ENCODE data around the gene CGNL1.

Gene CGNL1

GRCh38 chr15:57452090-57452754 is 75.9 kb downstream of the CGNL1 start:
- Histone ChIP-seq H3K9me2 (ENCODE audit: low read depth, low read length) (no peaks in the 10 kb centered on the region), H3K4me1 (ENCODE audit: insufficient read depth, low read length, severe bottlenecking) (peaks cover 1% of the 10 kb centered on the region), H2AFZ (ENCODE audit: low read length) (no peak overlapping the region), H3K4me3 (ENCODE audit: low read depth, low read length, poor library complexity, severe bottlenecking) (no peak overlapping the region), H3K36me3 (ENCODE audit: insufficient read depth, low read length) (no peaks in the 10 kb centered on the region), H3K27me3 (ENCODE audit: insufficient read depth, low read length) (no peaks in the 10 kb centered on the region; the same call in 1 of the 2 replicates), H4K20me1 (ENCODE audit: insufficient read depth, low read length) (no peaks in the 10 kb centered on the region), H3K9me3 (ENCODE audit: low read length) (no peaks in the 10 kb centered on the region), H3K27ac (ENCODE audit: low read depth, low read length, poor library complexity, severe bottlenecking) (no peak overlapping the region), H3K9ac (ENCODE audit: low read length) (no peak overlapping the region), H3F3A (ENCODE audit: insufficient read depth, low read length) (no peaks in the 10 kb centered on the region), H3K79me2 (ENCODE audit: insufficient read depth, low read length) (no peaks in the 10 kb centered on the region), H3K4me2 (ENCODE audit: low read length) (no peak overlapping the region)
- no peak for TF ChIP-seq CTCF (IDR thresholded peaks at IDR 0.05; ENCODE audit: low read length)
- no peak for TF ChIP-seq EZH2 (IDR thresholded peaks at IDR 0.05; ENCODE audit: borderline replicate concordance, low read length)

- no peaks in the 10 kb centered on the region; the same call in 1 of the 2 replicates for H3K27me3 ChIP-seq (ENCODE audit: insufficient read depth, low read length)
- H3F3A ChIP-seq (ENCODE audit: insufficient read depth, low read length) = no peaks in the 10 kb centered on the region
- no peak overlapping the region for H2AFZ ChIP-seq (ENCODE audit: low read length)
- no peaks in the 10 kb centered on the region for H3K36me3 ChIP-seq (ENCODE audit: insufficient read depth, low read length)
- no peak overlapping the region for H3K4me2 ChIP-seq (ENCODE audit: low read length)
- H3K9me2 ChIP-seq (ENCODE audit: low read depth, low read length) = no peaks in the 10 kb centered on the region
- no peaks in the 10 kb centered on the region for H3K9me3 ChIP-seq (ENCODE audit: low read length)
- H3K27ac ChIP-seq (ENCODE audit: low read depth, low read length, poor library complexity, severe bottlenecking) = no peak overlapping the region
- no peak overlapping the region for H3K4me3 ChIP-seq (ENCODE audit: low read depth, low read length, poor library complexity, severe bottlenecking)
- TF ChIP-seq EZH2 (IDR thresholded peaks at IDR 0.05; ENCODE audit: borderline replicate concordance, low read length) = no peak
- no peaks in the 10 kb centered on the region for H3K79me2 ChIP-seq (ENCODE audit: insufficient read depth, low read length)
- H4K20me1 ChIP-seq (ENCODE audit: insufficient read depth, low read length) = no peaks in the 10 kb centered on the region
- H3K9ac ChIP-seq (ENCODE audit: low read length) = no peak overlapping the region
- H3K4me1 ChIP-seq (ENCODE audit: insufficient read depth, low read length, severe bottlenecking) = peaks cover 5% of the 10 kb centered on the region
Measured at GRCh38 chr15:57455929-57456328, 79.6 kb downstream of the CGNL1 start.

GRCh38 chr15:57456559-57456958 is 80.3 kb downstream of the CGNL1 start:
- Histone ChIP-seq H2AFZ (ENCODE audit: low read length) (no peak overlapping the region), H3K27me3 (ENCODE audit: insufficient read depth, low read length) (no peaks in the 10 kb centered on the region), H3K4me1 (ENCODE audit: insufficient read depth, low read length, severe bottlenecking) (peaks cover 5% of the 10 kb centered on the region), H3K9ac (ENCODE audit: low read length) (no peak overlapping the region), H3K9me3 (ENCODE audit: low read length) (no peaks in the 10 kb centered on the region), H3K9me2 (ENCODE audit: low read depth, low read length) (no peaks in the 10 kb centered on the region), H3K27ac (ENCODE audit: low read depth, low read length, poor library complexity, severe bottlenecking) (no peak overlapping the region), H3K36me3 (ENCODE audit: insufficient read depth, low read length) (no peaks in the 10 kb centered on the region), H3K4me2 (ENCODE audit: low read length) (no peak overlapping the region), H3F3A (ENCODE audit: insufficient read depth, low read length) (no peaks in the 10 kb centered on the region), H3K79me2 (ENCODE audit: insufficient read depth, low read length) (no peaks in the 10 kb centered on the region), H3K4me3 (ENCODE audit: low read depth, low read length, poor library complexity, severe bottlenecking) (no peak overlapping the region), H4K20me1 (ENCODE audit: insufficient read depth, low read length) (no peaks in the 10 kb centered on the region)
- TF ChIP-seq EZH2 (IDR thresholded peaks at IDR 0.05; ENCODE audit: borderline replicate concordance, low read length) (no peak), CTCF (IDR thresholded peaks at IDR 0.05; ENCODE audit: low read length) (no peak)

- peaks cover 5% of the 10 kb centered on the region for H3K4me1 ChIP-seq (ENCODE audit: insufficient read depth, low read length, severe bottlenecking)
- H2AFZ ChIP-seq (ENCODE audit: low read length) = no peak overlapping the region
- no peak overlapping the region for H3K27ac ChIP-seq (ENCODE audit: low read depth, low read length, poor library complexity, severe bottlenecking)
- H3K79me2 ChIP-seq (ENCODE audit: insufficient read depth, low read length) = no peaks in the 10 kb centered on the region
- no peaks in the 10 kb centered on the region for H3K27me3 ChIP-seq (ENCODE audit: insufficient read depth, low read length)
- H3F3A ChIP-seq (ENCODE audit: insufficient read depth, low read length) = no peaks in the 10 kb centered on the region
- no peak overlapping the region for H3K9ac ChIP-seq (ENCODE audit: low read length)
- no peaks in the 10 kb centered on the region for H4K20me1 ChIP-seq (ENCODE audit: insufficient read depth, low read length)
- H3K9me3 ChIP-seq (ENCODE audit: low read length) = no peaks in the 10 kb centered on the region
- H3K4me3 ChIP-seq (ENCODE audit: low read depth, low read length, poor library complexity, severe bottlenecking) = no peak overlapping the region
- H3K36me3 ChIP-seq (ENCODE audit: insufficient read depth, low read length) = no peaks in the 10 kb centered on the region
- no peak overlapping the region for H3K4me2 ChIP-seq (ENCODE audit: low read length)
- TF ChIP-seq EZH2 (IDR thresholded peaks at IDR 0.05; ENCODE audit: borderline replicate concordance, low read length) (no peak), CTCF (IDR thresholded peaks at IDR 0.05; ENCODE audit: low read length) (no peak)
- no peaks in the 10 kb centered on the region for H3K9me2 ChIP-seq (ENCODE audit: low read depth, low read length)
Measured at GRCh38 chr15:57457726-57458125, 81.4 kb downstream of the CGNL1 start.
